ENCODE measurements around the gene MEGF6.
A peak's percentile ranks its signal among the peaks of the same experiment; 100 is the strongest.

MEGF6 gene

GRCh38 chr1:3490046-3490745 lies 121.1 kb downstream of the MEGF6 start:
- Histone ChIP-seq H3K4me2 (no peak overlapping the region), H3K4me1 (peaks cover 20% of the 10 kb centered on the region), H3K9me3 (peaks cover 19% of the 10 kb centered on the region), H3K27ac (no peak overlapping the region), H3K9ac (no peak overlapping the region), H4K20me1 (peaks cover 37% of the 10 kb centered on the region), H3K36me3 (peaks cover 33% of the 10 kb centered on the region), H3K27me3 (no peaks in the 10 kb centered on the region), H3K4me3 (no peak overlapping the region)
- no peak for TF ChIP-seq Cebpa-rat (IDR thresholded peaks at IDR 0.05)

- peaks cover 28% of the 10 kb centered on the region for H4K20me1 ChIP-seq
- TF ChIP-seq Cebpa-rat (IDR thresholded peaks at IDR 0.05), result no peak
- H3K36me3 ChIP-seq, result peaks cover 27% of the 10 kb centered on the region
- H3K27me3 ChIP-seq, result no peaks in the 10 kb centered on the region
- no peak overlapping the region for H3K4me3 ChIP-seq
- no peak overlapping the region for H3K4me2 ChIP-seq
- peaks cover 19% of the 10 kb centered on the region for H3K9me3 ChIP-seq
- peaks cover 6% of the 10 kb centered on the region; the same call in 1 of the 2 replicates for H3K4me1 ChIP-seq
- no peak overlapping the region for H3K27ac ChIP-seq
- no peak overlapping the region for H3K9ac ChIP-seq
Observed at GRCh38 chr1:3488432-3488831, 122.9 kb downstream of the MEGF6 start.

DNA sequence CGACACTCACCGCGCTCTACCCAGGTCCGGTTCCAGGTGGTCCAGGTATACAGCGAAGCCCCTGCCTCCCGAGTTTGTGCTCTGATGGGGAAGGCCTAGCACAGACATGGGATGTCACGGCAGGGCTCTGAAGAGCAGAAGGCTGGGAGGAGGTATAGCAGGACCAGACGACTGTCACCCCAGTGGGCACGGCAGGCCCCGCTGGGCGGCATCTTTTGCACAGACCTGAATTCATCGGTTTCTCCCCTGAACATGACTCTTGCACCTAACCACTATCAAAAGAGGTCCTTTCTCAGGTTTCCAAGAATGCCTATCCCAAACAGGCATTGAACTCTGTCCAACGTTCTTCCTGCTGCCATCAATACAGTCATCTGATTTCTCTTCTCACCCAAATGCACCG lies 126.3 kb downstream of the MEGF6 start:
- H3K9me3 ChIP-seq, result peaks cover 19% of the 10 kb centered on the region
- TF ChIP-seq Cebpa-rat (IDR thresholded peaks at IDR 0.05), result no peak
- peaks cover 7% of the 10 kb centered on the region; the same call in 1 of the 2 replicates for H3K27me3 ChIP-seq
- peaks cover 20% of the 10 kb centered on the region for H3K4me1 ChIP-seq
- peaks cover 21% of the 10 kb centered on the region for H3K36me3 ChIP-seq
- H3K9ac ChIP-seq, result no peak overlapping the region
- H3K4me3 ChIP-seq, result no peak overlapping the region
- H3K4me2 ChIP-seq, result no peak overlapping the region
- no peak overlapping the region for H3K27ac ChIP-seq
- peaks cover 42% of the 10 kb centered on the region for H4K20me1 ChIP-seq

DNA sequence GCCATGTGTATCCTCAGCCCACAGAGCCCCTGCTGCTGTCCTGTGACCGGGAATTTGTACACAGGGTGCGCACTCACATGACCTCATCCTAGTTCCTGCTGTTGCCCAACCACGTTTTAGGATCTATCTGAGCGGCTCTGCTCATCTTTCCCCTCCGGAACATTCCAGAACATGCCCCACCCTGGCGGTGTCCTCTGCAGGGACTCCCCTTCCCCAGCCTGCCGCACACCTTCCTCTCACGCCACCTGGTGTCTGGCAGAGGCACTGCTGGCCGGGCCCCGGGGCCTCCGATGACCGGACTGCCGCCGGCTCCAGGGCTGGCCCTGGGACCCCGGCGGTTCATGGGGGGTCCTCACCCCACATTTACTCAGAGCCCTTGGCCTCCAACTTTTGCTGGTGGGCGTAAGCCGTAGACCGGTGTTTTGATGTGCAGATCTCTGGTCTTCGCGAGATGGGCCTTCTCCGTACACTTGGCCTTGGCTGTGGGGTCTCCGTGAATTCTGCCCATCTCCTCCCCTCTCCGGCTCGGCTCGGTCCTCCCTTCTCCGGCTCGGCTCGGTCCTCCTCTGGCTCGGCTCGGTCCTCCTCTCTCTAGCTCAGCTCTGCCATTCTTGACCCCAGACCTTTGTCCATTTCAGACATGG lies 127.4 kb downstream of the MEGF6 start:
- Histone ChIP-seq H3K4me1 (peaks cover 31% of the 10 kb centered on the region), H3K27me3 (peaks cover 12% of the 10 kb centered on the region; the same call in 1 of the 2 replicates), H3K4me3 (no peak overlapping the region), H3K36me3 (peaks cover 10% of the 10 kb centered on the region), H3K4me2 (no peak overlapping the region), H3K9me3 (peaks cover 10% of the 10 kb centered on the region), H3K9ac (no peak overlapping the region), H3K27ac (no peak overlapping the region), H4K20me1 (peaks cover 52% of the 10 kb centered on the region)
- no peak for TF ChIP-seq Cebpa-rat (IDR thresholded peaks at IDR 0.05)

DNA sequence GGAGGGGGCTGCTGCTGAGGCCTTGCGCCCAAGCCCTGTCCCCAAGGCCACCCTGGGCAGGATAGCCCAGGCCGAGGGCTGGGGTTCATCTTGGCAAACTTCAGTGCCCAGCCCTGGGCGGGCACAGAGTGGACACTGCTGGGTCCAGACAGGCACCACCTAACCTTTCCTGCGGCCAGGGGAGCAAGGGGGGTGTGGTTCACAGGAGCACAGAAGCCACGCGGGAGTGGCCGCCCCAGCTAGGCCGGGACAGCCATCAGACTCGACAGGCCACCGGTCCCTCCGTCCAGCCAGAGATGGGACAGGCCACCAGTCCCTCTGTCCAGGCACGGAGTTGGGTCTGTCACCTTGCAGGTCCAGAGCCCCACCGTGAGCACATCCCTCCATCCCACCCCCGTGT lies 127.9 kb downstream of the MEGF6 start:
- Histone ChIP-seq H3K36me3 (peaks cover 5% of the 10 kb centered on the region), H3K27ac (no peak overlapping the region), H3K4me2 (no peak overlapping the region), H3K9ac (no peak overlapping the region), H3K9me3 (peaks cover 5% of the 10 kb centered on the region), H3K4me1 (peaks cover 36% of the 10 kb centered on the region), H3K27me3 (peaks cover 13% of the 10 kb centered on the region), H4K20me1 (peaks cover 53% of the 10 kb centered on the region), H3K4me3 (no peak overlapping the region)
- TF ChIP-seq Cebpa-rat (IDR thresholded peaks at IDR 0.05), result no peak

GRCh38 chr1:3482378-3482849 lies 128.9 kb downstream of the MEGF6 start:
- Histone ChIP-seq H3K36me3 (no peaks in the 10 kb centered on the region), H3K9me3 (no peaks in the 10 kb centered on the region), H3K4me3 (no peak overlapping the region), H3K27me3 (peaks cover 23% of the 10 kb centered on the region), H3K9ac (no peak overlapping the region), H3K4me1 (peaks cover 46% of the 10 kb centered on the region), H4K20me1 (peaks cover 53% of the 10 kb centered on the region), H3K4me2 (no peak overlapping the region), H3K27ac (no peak overlapping the region)
- no peak for TF ChIP-seq Cebpa-rat (IDR thresholded peaks at IDR 0.05)

GRCh38 chr1:3481836-3482375 lies 129.4 kb downstream of the MEGF6 start:
- Histone ChIP-seq H3K36me3 (no peaks in the 10 kb centered on the region), H4K20me1 (peaks cover 53% of the 10 kb centered on the region), H3K4me2 (no peak overlapping the region), H3K4me1 (peaks cover 48% of the 10 kb centered on the region), H3K4me3 (no peak overlapping the region), H3K9me3 (no peaks in the 10 kb centered on the region), H3K9ac (no peak overlapping the region), H3K27me3 (peaks cover 25% of the 10 kb centered on the region), H3K27ac (no peak overlapping the region)
- TF ChIP-seq Cebpa-rat (IDR thresholded peaks at IDR 0.05), result no peak

DNA sequence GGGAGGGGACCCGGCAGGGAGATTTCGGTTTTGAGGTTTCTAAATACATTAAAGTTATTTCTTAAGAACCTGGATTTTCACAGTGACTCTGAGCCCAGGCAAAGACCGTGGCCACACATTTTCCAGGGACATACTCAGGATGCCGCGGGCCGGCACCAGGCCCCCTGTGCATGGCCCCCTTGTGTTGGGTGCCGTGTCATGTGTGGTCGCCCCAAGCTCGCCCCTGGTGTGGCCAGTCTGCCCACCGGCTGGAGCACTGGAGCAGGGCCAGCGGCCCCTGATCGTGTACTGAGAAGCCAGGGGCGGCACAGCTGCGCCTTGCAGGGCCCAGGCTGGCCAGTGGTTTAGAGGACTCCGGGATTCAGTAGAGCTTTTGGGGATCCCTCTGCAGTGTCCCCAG lies 130.3 kb downstream of the MEGF6 start:
- Histone ChIP-seq H3K4me2 (peak overlapping the region; percentile 71), H3K4me1 (peaks cover 48% of the 10 kb centered on the region), H3K36me3 (no peaks in the 10 kb centered on the region), H4K20me1 (peaks cover 53% of the 10 kb centered on the region), H3K9me3 (no peaks in the 10 kb centered on the region), H3K27me3 (peaks cover 25% of the 10 kb centered on the region), H3K9ac (no peak overlapping the region), H3K27ac (no peak overlapping the region), H3K4me3 (no peak overlapping the region)
- TF ChIP-seq Cebpa-rat (IDR thresholded peaks at IDR 0.05), result no peak

- peaks cover 25% of the 10 kb centered on the region for H3K27me3 ChIP-seq
- H3K4me1 ChIP-seq, result peaks cover 48% of the 10 kb centered on the region
- H3K4me3 ChIP-seq, result no peak overlapping the region
- no peak overlapping the region for H3K27ac ChIP-seq
- H4K20me1 ChIP-seq, result peaks cover 53% of the 10 kb centered on the region
- no peaks in the 10 kb centered on the region for H3K36me3 ChIP-seq
- peak overlapping the region; percentile 71 for H3K4me2 ChIP-seq
- no peaks in the 10 kb centered on the region for H3K9me3 ChIP-seq
- TF ChIP-seq Cebpa-rat (IDR thresholded peaks at IDR 0.05), result no peak
- no peak overlapping the region for H3K9ac ChIP-seq
Observed at GRCh38 chr1:3480369-3480719, 131.0 kb downstream of the MEGF6 start.
